Testis (tissue), 3 donors: ENCODE measurements around the gene PYGB. TPM values are rescaled to one million over a fixed set of nuclear protein-coding genes. Genes with fewer than 3 reads are reported as not detected.

ENCODE experiments used
- DNase-seq: peaks from one replicate; pipeline ENCODE4 v3.0.0-alpha.2; 2019
- H3K27ac ChIP-seq, 2 donors: fragments of 200-600 bp; sonication (generic); one replicate each; pipeline ENCODE4 v1.5.1; 2019
- H3K27me3 ChIP-seq: fragments of 200-600 bp; sonication (generic); one replicate; pipeline ENCODE4 v1.5.1; 2019
- H3K36me3 ChIP-seq: fragments of 200-600 bp; sonication (generic); one replicate; pipeline ENCODE4 v1.5.1; 2017; ENCODE audit warnings: low read depth; ENCODE audit errors: missing control alignments
- H3K4me1 ChIP-seq: fragments of 200-600 bp; sonication (generic); one replicate; pipeline ENCODE4 v1.5.1; 2019
- H3K4me3 ChIP-seq, 2 donors: fragments of 200-600 bp; sonication (generic); one replicate each; pipeline ENCODE4 v1.5.1; 2017 to 2019
- H3K9me3 ChIP-seq: fragments of 200-600 bp; sonication (generic); one replicate; pipeline ENCODE4 v1.5.1; 2017
- POLR2A ChIP-seq: fragments of 450-650 bp; IDR thresholded peaks from one replicate; pipeline ENCODE4 v1.6.1; 2017; ENCODE audit warnings: antibody characterized with exemption, mild to moderate bottlenecking, moderate library complexity
- WGBS, 2 donors: methylation state at CpG; one replicate each; pipeline ENCODE4 v1.1.5; 2018; 5-methylcytosine and 5-hydroxymethylcytosine counted together
- intact Hi-C: fragments of 100-400 bp; cut with DNase I; formaldehyde crosslinking; loops from one replicate; pipeline ENCODE4 v1.15.1; 2023; ENCODE audit warnings: low total_unique reads
- polyA plus RNA-seq: library from polyadenylated mRNA; stranded (reverse); fragments of 350-450 nt; fragmentation: Illumina TruSeq; extraction: RNeasy Lipid Tissue Mini Kit (QIAGEN cat#74804); gene quantifications from one replicate; pipeline ENCODE4 v1.2.3, GENCODE V29; 2014; ENCODE audit warnings: low read depth, low replicate concordance; ENCODE audit not compliant: insufficient read depth
- total RNA-seq, 2 donors: library from RNA; depleted of rRNA; stranded (reverse); fragments of >200 nt; gene quantifications; one replicate each; pipeline ENCODE4 v1.2.3, GENCODE V29; 2016
- TF ChIP-seq, protein P1 (sequence below), 3 experiments: fragments of 450-650 bp in 2 of 3; fragments of 200-600 bp in 1 of 3; sonication (generic) in 1 of 3; IDR thresholded peaks; one replicate each; pipeline ENCODE4 v1.5.1; 2016 to 2019; ENCODE audit warnings: antibody characterized with exemption in 3 of 3, mild to moderate bottlenecking in 2 of 3, moderate library complexity in 1 of 3

The PYGB gene
- total and polyA plus RNA-seq, 3 donors from 2014 or later: 50.8 to 91.5 (median 91.5) TPM

DNA sequence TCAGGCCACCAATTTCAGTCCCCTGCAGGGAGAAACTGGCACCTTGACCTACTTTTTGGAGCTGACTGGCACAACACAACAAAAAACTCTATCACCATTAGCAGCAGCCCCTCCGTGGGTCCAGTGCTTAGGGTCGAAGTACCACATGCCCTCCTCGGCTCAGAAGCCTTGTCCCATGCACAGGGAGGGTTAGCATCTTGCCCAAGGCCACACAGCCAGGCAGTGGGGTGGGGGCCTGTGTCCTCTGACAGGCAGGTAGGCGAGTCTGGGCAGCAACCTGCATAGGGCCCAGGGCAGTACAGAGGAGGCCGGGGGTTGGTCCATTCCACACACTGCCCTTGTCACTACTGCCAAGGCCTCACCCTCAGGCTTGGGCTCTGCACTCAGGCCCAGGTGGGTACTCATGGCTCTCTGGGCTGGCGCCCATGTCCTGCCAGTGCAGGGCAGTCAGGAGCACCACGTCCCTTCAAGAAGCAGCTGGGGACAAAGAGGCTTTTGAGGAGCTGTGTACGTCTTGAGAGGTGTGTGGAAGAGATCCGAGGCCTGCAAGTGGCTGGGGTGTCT, 53.6 kb downstream of the PYGB start:
- H3K27me3 ChIP-seq: no peaks in the 10 kb centered on the region
- DNase-seq: no peak
- H3K27ac ChIP-seq: no peak overlapping the region
- H3K36me3 ChIP-seq: no peaks in the 10 kb centered on the region
- peaks cover 2% of the 10 kb centered on the region for H3K4me1 ChIP-seq
- TF ChIP-seq, protein P1, sequence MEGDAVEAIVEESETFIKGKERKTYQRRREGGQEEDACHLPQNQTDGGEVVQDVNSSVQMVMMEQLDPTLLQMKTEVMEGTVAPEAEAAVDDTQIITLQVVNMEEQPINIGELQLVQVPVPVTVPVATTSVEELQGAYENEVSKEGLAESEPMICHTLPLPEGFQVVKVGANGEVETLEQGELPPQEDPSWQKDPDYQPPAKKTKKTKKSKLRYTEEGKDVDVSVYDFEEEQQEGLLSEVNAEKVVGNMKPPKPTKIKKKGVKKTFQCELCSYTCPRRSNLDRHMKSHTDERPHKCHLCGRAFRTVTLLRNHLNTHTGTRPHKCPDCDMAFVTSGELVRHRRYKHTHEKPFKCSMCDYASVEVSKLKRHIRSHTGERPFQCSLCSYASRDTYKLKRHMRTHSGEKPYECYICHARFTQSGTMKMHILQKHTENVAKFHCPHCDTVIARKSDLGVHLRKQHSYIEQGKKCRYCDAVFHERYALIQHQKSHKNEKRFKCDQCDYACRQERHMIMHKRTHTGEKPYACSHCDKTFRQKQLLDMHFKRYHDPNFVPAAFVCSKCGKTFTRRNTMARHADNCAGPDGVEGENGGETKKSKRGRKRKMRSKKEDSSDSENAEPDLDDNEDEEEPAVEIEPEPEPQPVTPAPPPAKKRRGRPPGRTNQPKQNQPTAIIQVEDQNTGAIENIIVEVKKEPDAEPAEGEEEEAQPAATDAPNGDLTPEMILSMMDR (IDR thresholded peaks at IDR 0.05): no peak
- TF ChIP-seq POLR2A: no peak
- intact Hi-C loops: no loop called here
- H3K4me3 ChIP-seq: no peak overlapping the region
- WGBS, 2 donors: 46 to 77% methylated on average over 4 to 9 of the region's 9 CpGs
- no peaks in the 10 kb centered on the region for H3K9me3 ChIP-seq

DNA sequence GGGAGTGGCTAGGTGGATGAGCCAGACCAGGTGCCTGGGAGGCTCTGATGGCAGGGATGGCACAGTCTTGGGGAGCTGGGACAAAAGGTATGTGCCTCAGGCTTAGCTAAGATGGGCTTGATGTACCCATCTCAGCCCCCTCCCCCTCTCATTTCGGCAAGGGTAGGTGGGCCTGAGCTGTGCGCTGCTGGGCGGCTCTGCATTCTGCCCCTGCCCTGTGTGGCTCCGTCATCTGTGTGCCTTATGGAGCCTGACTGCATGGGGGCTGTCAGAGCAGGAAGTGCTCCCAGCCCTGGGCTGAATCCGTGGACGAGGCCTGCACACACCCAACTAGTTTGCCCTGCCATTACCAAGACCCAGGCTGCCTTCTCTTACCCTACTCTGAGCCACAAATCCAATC, 54.7 kb downstream of the PYGB start:
- H3K4me3 ChIP-seq: no peak overlapping the region
- intact Hi-C loops: no loop called here
- H3K27ac ChIP-seq: no peak overlapping the region

DNA sequence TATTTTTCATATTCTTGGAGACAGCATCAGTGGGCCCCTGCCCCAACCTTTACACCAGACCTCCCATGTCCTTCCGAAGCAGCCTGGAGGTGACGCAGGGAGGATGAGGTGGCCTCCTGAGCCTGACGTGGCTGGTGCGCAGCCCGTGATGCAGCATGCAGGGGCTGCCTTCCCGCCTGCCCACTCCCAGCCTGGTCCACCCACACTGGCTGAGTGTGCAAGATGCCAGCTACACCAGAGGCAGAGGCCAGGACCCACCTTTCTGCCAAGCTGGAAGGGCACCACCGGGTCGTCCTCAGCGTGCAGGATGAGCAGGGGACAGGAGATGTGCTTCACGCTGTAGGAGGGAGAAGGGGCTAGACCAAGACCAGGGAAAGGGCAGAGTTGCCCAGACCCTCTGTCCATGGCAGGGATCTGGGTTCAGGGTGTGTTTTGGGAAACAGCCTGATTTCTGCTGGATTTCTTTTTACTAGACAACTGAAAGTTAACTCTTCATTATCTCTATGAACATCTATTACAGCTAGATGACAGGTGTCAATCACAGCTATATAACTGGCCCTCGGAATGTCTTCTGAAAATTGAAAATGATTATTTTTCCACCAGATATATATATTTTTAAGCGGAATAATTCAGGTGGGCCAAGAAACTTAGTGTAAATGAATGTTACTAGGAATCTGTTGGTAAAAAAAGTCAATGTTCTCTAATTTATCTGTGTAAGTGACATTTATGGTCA, 55.6 kb downstream of the PYGB start:
- no peak for DNase-seq
- Histone ChIP-seq H3K27me3 (no peaks in the 10 kb centered on the region), H3K36me3 (no peaks in the 10 kb centered on the region), H3K27ac (no peak overlapping the region), H3K4me1 (no peaks in the 10 kb centered on the region), H3K4me3 (no peak overlapping the region), H3K9me3 (no peaks in the 10 kb centered on the region)
- TF ChIP-seq, protein P1 (IDR thresholded peaks at IDR 0.05): no peak
- no peak for TF ChIP-seq POLR2A
- WGBS, 2 donors: 95 to 97% methylated on average over 6 to 12 of the region's 12 CpGs
- intact Hi-C loops: no loop called here

More for the DNA sequence above, 54.7 kb downstream of the PYGB start:
- Histone ChIP-seq H3K9me3 (no peaks in the 10 kb centered on the region), H3K27me3 (no peaks in the 10 kb centered on the region), H3K4me1 (no peaks in the 10 kb centered on the region), H3K36me3 (no peaks in the 10 kb centered on the region)
- WGBS, 2 donors: 88 to 95% methylated on average over 5 to 6 of the region's 6 CpGs
- no peak for DNase-seq
- TF ChIP-seq, protein P1 (IDR thresholded peaks at IDR 0.05): no peak
- no peak for TF ChIP-seq POLR2A

DNA sequence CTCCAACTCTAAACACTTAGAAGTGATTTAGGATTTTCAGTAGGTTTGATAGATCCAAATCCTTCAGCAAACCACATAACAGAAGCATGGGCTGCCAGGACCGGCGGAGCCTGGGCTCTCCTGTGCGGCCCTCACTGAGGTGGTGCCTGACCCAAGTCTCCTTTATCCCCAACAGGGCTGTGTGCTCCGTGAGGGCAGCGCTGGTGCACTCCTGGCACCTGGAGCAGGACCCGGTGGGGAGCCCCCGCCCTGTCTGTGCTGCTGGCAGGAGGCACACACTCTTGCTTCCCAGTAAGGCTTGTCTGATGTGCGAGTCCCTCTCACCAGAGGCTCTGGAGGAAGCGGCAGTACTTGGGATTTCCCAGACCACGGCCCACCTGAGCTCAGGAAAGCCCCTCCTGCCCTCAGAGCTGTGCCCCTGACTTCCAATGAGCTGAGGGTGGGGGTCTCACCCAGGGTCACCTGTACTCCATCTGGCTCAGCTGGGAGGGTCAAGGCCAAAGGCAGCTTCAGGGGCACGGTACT, 56.2 kb downstream of the PYGB start:
- TF ChIP-seq, protein P1 (IDR thresholded peaks at IDR 0.05): no peak
- TF ChIP-seq POLR2A: no peak
- Histone ChIP-seq H3K27me3 (no peaks in the 10 kb centered on the region), H3K4me3 (no peak overlapping the region), H3K36me3 (no peaks in the 10 kb centered on the region), H3K9me3 (no peaks in the 10 kb centered on the region), H3K27ac (no peak overlapping the region), H3K4me1 (no peaks in the 10 kb centered on the region)
- intact Hi-C loops: no loop called here
- WGBS, 2 donors: 86 to 91% methylated on average over 4 to 11 of the region's 11 CpGs
- DNase-seq: no peak
